Thyroid gland (tissue), 4 donors: Measurements from ENCODE around the gene DIS3L2. TPM values are rescaled to one million over a fixed set of nuclear protein-coding genes. Genes with fewer than 3 reads are reported as not detected.
"Not testable (repeated sequence)": the region's sequence is repeated elsewhere in the genome, so short reads cannot be mapped to it uniquely, and the experiment has no call there.

Source experiments
- DNase-seq, 2 donors: peaks; one replicate each; pipeline ENCODE4 v3.0.0-alpha.2; 2019
- H3K27ac ChIP-seq, 3 donors: fragments of 200-600 bp; sonication (generic); 1 replicate in 2 of 3; 2 replicates in 1 of 3; pipeline ENCODE4 v1.5.1; 2016 to 2019; ENCODE audit warnings: mild to moderate bottlenecking in 1 of 3, moderate library complexity in 1 of 3
- H3K27me3 ChIP-seq: fragments of 200-600 bp; sonication (generic); one replicate; pipeline ENCODE4 v1.5.1; 2019
- H3K36me3 ChIP-seq, 2 donors: fragments of 200-600 bp; sonication (generic); one replicate each; pipeline ENCODE4 v1.5.1; 2016 to 2019
- H3K4me1 ChIP-seq, 2 donors: fragments of 200-600 bp; sonication (generic); one replicate each; pipeline ENCODE4 v1.5.1; 2017 to 2019
- H3K4me3 ChIP-seq, 3 donors: fragments of 200-600 bp; sonication (generic); replicated peaks in 1 of 3; 1 replicate in 2 of 3; 2 replicates in 1 of 3; pipeline ENCODE4 v1.5.1; 2016; ENCODE audit warnings: mild to moderate bottlenecking in 1 of 3
- H3K9me3 ChIP-seq: fragments of 200-600 bp; sonication (generic); one replicate; pipeline ENCODE4 v1.5.1; 2017
- CTCF ChIP-seq, 6 experiments: fragments of 200-600 bp in 3 of 6; fragments of 450-650 bp in 3 of 6; sonication (generic) in 3 of 6; IDR thresholded peaks; one replicate each; pipeline ENCODE4 v1.5.1; 2016 to 2019; ENCODE audit warnings: antibody characterized with exemption in 6 of 6, mild to moderate bottlenecking in 2 of 6, inconsistent platforms in 1 of 6, moderate library complexity in 1 of 6
- POLR2A ChIP-seq, 2 donors: fragments of 450-650 bp; IDR thresholded peaks; one replicate each; pipeline ENCODE4 v1.6.1; 2017; ENCODE audit warnings: antibody characterized with exemption in 2 of 2, mild to moderate bottlenecking in 2 of 2, moderate library complexity in 1 of 2
- WGBS, 2 donors: methylation state at CpG; one replicate each; pipeline ENCODE4 v1.1.5; 2017; 5-methylcytosine and 5-hydroxymethylcytosine counted together
- intact Hi-C: fragments of 100-400 bp; cut with DNase I; formaldehyde crosslinking; loops from one replicate; pipeline ENCODE4 v1.15.1; 2023
- total RNA-seq, 4 donors: library from RNA; depleted of rRNA; stranded (reverse); fragments of >200 nt; gene quantifications; one replicate each; pipeline ENCODE4 v1.2.3, GENCODE V29; 2016

DIS3L2 gene
- total RNA-seq, 4 donors from 2014 or later = 42.2 to 68.7 (median 50.3) TPM

- Histone ChIP-seq H3K27me3 (no peaks in the 10 kb centered on the region), H3K27ac (no peak overlapping the region), H3K36me3 (no peaks in the 10 kb centered on the region), H3K9me3 (no peaks in the 10 kb centered on the region), H3K4me3 (no peak overlapping the region), H3K4me1 (peaks cover 0 to 7% of the 10 kb centered on the region in 2 donors)
- TF ChIP-seq CTCF (IDR thresholded peaks at IDR 0.05) (no peak), POLR2A (IDR thresholded peaks at IDR 0.05) (no peak)
- DNase-seq = no peak
- 97 to 100% methylated on average over 2 to 3 of the region's 3 CpGs for WGBS, 2 donors
- intact Hi-C loops = no loop called here
These were observed 347.5 kb downstream of the DIS3L2 start for GRCh38 chr2:232308986-232309385.

GRCh38 chr2:232309592-232309991 is 348.1 kb downstream of the DIS3L2 start:
- Histone ChIP-seq H3K4me3 (no peak overlapping the region), H3K36me3 (no peaks in the 10 kb centered on the region), H3K9me3 (no peaks in the 10 kb centered on the region), H3K27me3 (no peaks in the 10 kb centered on the region), H3K27ac (no peak overlapping the region), H3K4me1 (peaks cover 0 to 7% of the 10 kb centered on the region in 2 donors)
- WGBS, 2 donors = 89 to 91% methylated on average over 4 of the region's 4 CpGs
- DNase-seq = no peak
- intact Hi-C loops = no loop called here
- TF ChIP-seq POLR2A (IDR thresholded peaks at IDR 0.05) = no peak
- no peak for TF ChIP-seq CTCF (IDR thresholded peaks at IDR 0.05)

GRCh38 chr2:232310121-232310520 is 348.6 kb downstream of the DIS3L2 start:
- no peak for DNase-seq
- no peaks in the 10 kb centered on the region for H3K9me3 ChIP-seq
- H3K4me1 ChIP-seq = peaks cover 4 to 12% of the 10 kb centered on the region in 2 donors
- 74 to 84% methylated on average over 8 to 9 of the region's 9 CpGs for WGBS, 2 donors
- no peak overlapping the region for H3K4me3 ChIP-seq
- H3K36me3 ChIP-seq = no peaks in the 10 kb centered on the region
- no peak for TF ChIP-seq CTCF (IDR thresholded peaks at IDR 0.05)
- no peak for TF ChIP-seq POLR2A (IDR thresholded peaks at IDR 0.05)
- intact Hi-C loops = no loop called here
- no peaks in the 10 kb centered on the region for H3K27me3 ChIP-seq
- no peak overlapping the region for H3K27ac ChIP-seq

GRCh38 chr2:232310696-232311095 is 349.2 kb downstream of the DIS3L2 start:
- intact Hi-C loops = no loop called here
- no peak overlapping the region for H3K4me3 ChIP-seq
- H3K4me1 ChIP-seq = peaks cover 10 to 18% of the 10 kb centered on the region in 2 donors
- no peaks in the 10 kb centered on the region for H3K9me3 ChIP-seq
- TF ChIP-seq CTCF (IDR thresholded peaks at IDR 0.05) (no peak), POLR2A (IDR thresholded peaks at IDR 0.05) (no peak)
- no peaks in the 10 kb centered on the region for H3K36me3 ChIP-seq
- no peaks in the 10 kb centered on the region for H3K27me3 ChIP-seq
- WGBS, 2 donors = 100% methylated on average over 1 of the region's 1 CpG
- no peak overlapping the region for H3K27ac ChIP-seq
- no peak for DNase-seq

GRCh38 chr2:232313645-232314044 is 352.1 kb downstream of the DIS3L2 start:
- H3K4me3 ChIP-seq, DNase-seq, H3K9me3 ChIP-seq: not testable (repeated sequence)

More at GRCh38 chr2:232313645-232314044, 352.1 kb downstream of the DIS3L2 start:
- intact Hi-C loops, H3K27ac ChIP-seq, H3K36me3 ChIP-seq, H3K27me3 ChIP-seq: not testable (repeated sequence)
- H3K4me1 ChIP-seq = peaks cover 19 to 43% of the 10 kb centered on the region in 2 donors
- 97% methylated on average over 2 of the region's 2 CpGs for WGBS, 2 donors
